Vagina (tissue), 2 donors: ENCODE results near the gene ARPC5. TPM values are rescaled to one million over a fixed set of nuclear protein-coding genes. Genes with fewer than 3 reads are reported as not detected.
"Not testable (repeated sequence)": the region's sequence is repeated elsewhere in the genome, so short reads cannot be mapped to it uniquely, and the experiment has no call there.

ENCODE experiments used
- DNase-seq, 2 donors: peaks; one replicate each; pipeline ENCODE4 v3.0.0-alpha.2; 2017; ENCODE audit errors: extremely low spot score in 2 of 2
- H3K27ac ChIP-seq: fragments of 200-600 bp; sonication (generic); one replicate; pipeline ENCODE4 v1.5.1; 2019
- H3K27me3 ChIP-seq: fragments of 200-600 bp; sonication (generic); one replicate; pipeline ENCODE4 v1.5.1; 2019
- H3K36me3 ChIP-seq, 2 donors: fragments of 200-600 bp; sonication (generic); one replicate each; pipeline ENCODE4 v1.5.1; 2017 to 2019
- H3K4me1 ChIP-seq: fragments of 200-600 bp; sonication (generic); one replicate; pipeline ENCODE4 v1.5.1; 2019
- H3K4me3 ChIP-seq, 2 donors: fragments of 200-600 bp; sonication (generic); 1 replicate in 1 of 2; 2 replicates in 1 of 2; pipeline ENCODE4 v1.5.1; 2016 to 2019
- H3K9me3 ChIP-seq: fragments of 200-600 bp; sonication (generic); one replicate; pipeline ENCODE4 v1.5.1; 2019
- CTCF ChIP-seq, 3 experiments: fragments of 450-650 bp in 2 of 3; fragments of 200-600 bp in 1 of 3; sonication (generic) in 1 of 3; IDR thresholded peaks; one replicate each; pipeline ENCODE4 v1.5.1; 2017 to 2019; ENCODE audit warnings: antibody characterized with exemption in 3 of 3, mild to moderate bottlenecking in 2 of 3, moderate library complexity in 2 of 3
- POLR2A ChIP-seq, 2 donors: fragments of 450-650 bp; IDR thresholded peaks; one replicate each; pipeline ENCODE4 v1.6.1; 2017; ENCODE audit warnings: antibody characterized with exemption in 2 of 2, mild to moderate bottlenecking in 2 of 2, moderate library complexity in 2 of 2
- POLR2AphosphoS5 ChIP-seq, 2 donors: sonication (generic); formaldehyde crosslinking; IDR thresholded peaks; one replicate each; pipeline ENCODE4 v1.9.0; 2017; ENCODE audit warnings: antibody characterized with exemption in 2 of 2, mild to moderate bottlenecking in 2 of 2, low read depth in 1 of 2; ENCODE audit not compliant: insufficient read depth in 1 of 2
- intact Hi-C: fragments of 100-400 bp; cut with DNase I; formaldehyde crosslinking; loops from one replicate; pipeline ENCODE4 v1.15.1; 2023
- total RNA-seq: library from RNA; depleted of rRNA; stranded (reverse); fragments of >200 nt; gene quantifications from one replicate; pipeline ENCODE4 v1.2.3, GENCODE V29; 2016

ARPC5 gene
- total RNA-seq, 1 donor from 2014 or later = 48.4 TPM

- H3K27me3 ChIP-seq = no peaks in the 10 kb centered on the region
- no peak overlapping the region for H3K27ac ChIP-seq
- H3K4me3 ChIP-seq = no peak overlapping the region
- H3K9me3 ChIP-seq = no peaks in the 10 kb centered on the region
- no peak for DNase-seq
- H3K36me3 ChIP-seq = peaks cover 0 to 6% of the 10 kb centered on the region in 2 donors
- peaks cover 10% of the 10 kb centered on the region for H3K4me1 ChIP-seq
- intact Hi-C loops = no loop called here
- TF ChIP-seq POLR2A (IDR thresholded peaks at IDR 0.05) = no peak
- TF ChIP-seq POLR2AphosphoS5 (IDR thresholded peaks at IDR 0.05; ENCODE audit: insufficient read depth in 1 of 2, low read depth in 1 of 2) = no peak
- no peak for TF ChIP-seq CTCF (IDR thresholded peaks at IDR 0.05)
Observed at GRCh38 chr1:183622013-183622412, 13.6 kb downstream of the ARPC5 start.

GRCh38 chr1:183620311-183620710 is 15.3 kb downstream of the ARPC5 start:
- no peak for TF ChIP-seq POLR2A (IDR thresholded peaks at IDR 0.05)
- no peak for TF ChIP-seq CTCF (IDR thresholded peaks at IDR 0.05)
- TF ChIP-seq POLR2AphosphoS5 (IDR thresholded peaks at IDR 0.05; ENCODE audit: insufficient read depth in 1 of 2, low read depth in 1 of 2) = no peak
- H3K4me1 ChIP-seq = peaks cover 3% of the 10 kb centered on the region
- intact Hi-C loops = no loop called here

GRCh38 chr1:183619781-183620180 is 15.8 kb downstream of the ARPC5 start:
- H3K9me3 ChIP-seq = no peaks in the 10 kb centered on the region
- H3K36me3 ChIP-seq = peaks cover 0 to 5% of the 10 kb centered on the region in 2 donors
- H3K27ac ChIP-seq = no peak overlapping the region
- no peak for DNase-seq
- H3K4me3 ChIP-seq = no peak overlapping the region
- H3K27me3 ChIP-seq = no peaks in the 10 kb centered on the region
- TF ChIP-seq POLR2AphosphoS5 (IDR thresholded peaks at IDR 0.05; ENCODE audit: insufficient read depth in 1 of 2, low read depth in 1 of 2) (no peak), POLR2A (IDR thresholded peaks at IDR 0.05) (no peak), CTCF (IDR thresholded peaks at IDR 0.05) (no peak)
- no peaks in the 10 kb centered on the region for H3K4me1 ChIP-seq
- intact Hi-C loops = no loop called here

More at GRCh38 chr1:183620311-183620710, 15.3 kb downstream of the ARPC5 start:
- H3K27me3 ChIP-seq = no peaks in the 10 kb centered on the region
- H3K4me3 ChIP-seq = no peak overlapping the region
- no peak for DNase-seq
- no peaks in the 10 kb centered on the region for H3K9me3 ChIP-seq
- no peak overlapping the region for H3K27ac ChIP-seq
- peaks cover 0 to 5% of the 10 kb centered on the region in 2 donors for H3K36me3 ChIP-seq

GRCh38 chr1:183618202-183618601 is 17.4 kb downstream of the ARPC5 start:
- H3K4me1 ChIP-seq, intact Hi-C loops, H3K9me3 ChIP-seq, H3K36me3 ChIP-seq, DNase-seq, H3K27ac ChIP-seq, H3K4me3 ChIP-seq, H3K27me3 ChIP-seq: not testable (repeated sequence)

GRCh38 chr1:183612975-183613374 is 22.6 kb downstream of the ARPC5 start:
- intact Hi-C loops, H3K9me3 ChIP-seq, DNase-seq, H3K36me3 ChIP-seq, H3K27ac ChIP-seq, H3K4me3 ChIP-seq, H3K27me3 ChIP-seq: not testable (repeated sequence)
- H3K4me1 ChIP-seq = peaks cover 15% of the 10 kb centered on the region

GRCh38 chr1:183612407-183612806 is 23.2 kb downstream of the ARPC5 start:
- H3K4me3 ChIP-seq = no peak overlapping the region
- H3K36me3 ChIP-seq = no peaks in the 10 kb centered on the region
- no peak for DNase-seq
- no peak overlapping the region for H3K27ac ChIP-seq
- H3K4me1 ChIP-seq = peaks cover 15% of the 10 kb centered on the region
- no peaks in the 10 kb centered on the region for H3K9me3 ChIP-seq
- H3K27me3 ChIP-seq = no peaks in the 10 kb centered on the region
- TF ChIP-seq POLR2AphosphoS5 (IDR thresholded peaks at IDR 0.05; ENCODE audit: insufficient read depth in 1 of 2, low read depth in 1 of 2) (no peak), CTCF (IDR thresholded peaks at IDR 0.05) (no peak), POLR2A (IDR thresholded peaks at IDR 0.05) (no peak)
- intact Hi-C loops = no loop called here
